ENCODE measurements around the gene KRT39. TPM values are rescaled to one million over a fixed set of nuclear protein-coding genes. Genes with fewer than 3 reads are reported as not detected.

The KRT39 gene
- polyA plus RNA-seq, 1 experiment: not detected

GRCh38 chr17:40986920-40987319, 20.2 kb upstream of the KRT39 start:
- ChIA-PET POLR2A (no interaction called here), CTCF (interaction anchor here (0.9 kb wide), 1 partner anchor 13 kb away, joined by 3 read pairs; no protein-coding TSS in a partner anchor)
- Histone ChIP-seq H3K4me3 (ENCODE audit: low read depth, low read length) (no peak overlapping the region), H3K36me3 (ENCODE audit: control insufficient read depth, insufficient read depth, low read length) (no peaks in the 10 kb centered on the region), H3K27me3 (ENCODE audit: control insufficient read depth, insufficient read depth, low read length) (no peaks in the 10 kb centered on the region)
- no peak for DNase-seq (ENCODE audit: low read depth)
- TF ChIP-seq CTCF (IDR thresholded peaks at IDR 0.05; ENCODE audit: insufficient read depth, low read depth, low read length): no peak

- no peak within 1 kb of the TSS for H3K4me3 ChIP-seq (ENCODE audit: low read depth, low read length)
- H3K27me3 ChIP-seq (ENCODE audit: control insufficient read depth, insufficient read depth, low read length): no peaks in the 10 kb centered on the region
- DNase-seq (ENCODE audit: low read depth): no peak
- no peak for TF ChIP-seq CTCF (IDR thresholded peaks at IDR 0.05; ENCODE audit: insufficient read depth, low read depth, low read length)
- ChIA-PET CTCF (no interaction called here), POLR2A (no interaction called here)
- no peaks in the 10 kb centered on the region for H3K36me3 ChIP-seq (ENCODE audit: control insufficient read depth, insufficient read depth, low read length)
Measured at GRCh38 chr17:40984226-40984625, 17.5 kb upstream of the KRT39 start, which contains the start of gene KRT40. Gene KRT40, minus strand, starts transcription at chr17:40984326. Its CDS starts 53 bp downstream, at chr17:40984273.

GRCh38 chr17:40981115-40981514, 14.4 kb upstream of the KRT39 start:
- Histone ChIP-seq H3K27me3 (ENCODE audit: control insufficient read depth, insufficient read depth, low read length) (no peaks in the 10 kb centered on the region), H3K36me3 (ENCODE audit: control insufficient read depth, insufficient read depth, low read length) (no peaks in the 10 kb centered on the region), H3K4me3 (ENCODE audit: low read depth, low read length) (no peak overlapping the region)
- CTCF ChIA-PET: interaction anchor here (1.7 to 1.8 kb wide), 2 partner anchors 10 to 14 kb away, joined by 4 to 11 read pairs; no protein-coding TSS in a partner anchor
- no peak for TF ChIP-seq CTCF (IDR thresholded peaks at IDR 0.05; ENCODE audit: insufficient read depth, low read depth, low read length)
- POLR2A ChIA-PET: no interaction called here
- DNase-seq (ENCODE audit: low read depth): no peak

GRCh38 chr17:40980596-40980995, 13.8 kb upstream of the KRT39 start:
- TF ChIP-seq CTCF (IDR thresholded peaks at IDR 0.05; ENCODE audit: insufficient read depth, low read depth, low read length): no peak
- POLR2A ChIA-PET: interaction anchor here (0.6 kb wide), 1 partner anchor 79 kb away, joined by 5 read pairs; no protein-coding TSS in a partner anchor
- Histone ChIP-seq H3K4me3 (ENCODE audit: low read depth, low read length) (no peak overlapping the region), H3K36me3 (ENCODE audit: control insufficient read depth, insufficient read depth, low read length) (no peaks in the 10 kb centered on the region), H3K27me3 (ENCODE audit: control insufficient read depth, insufficient read depth, low read length) (no peaks in the 10 kb centered on the region)
- no peak for DNase-seq (ENCODE audit: low read depth)
- CTCF ChIA-PET: interaction anchor here (1.7 to 1.8 kb wide), 2 partner anchors 9 to 13 kb away, joined by 4 to 11 read pairs; no protein-coding TSS in a partner anchor

GRCh38 chr17:40980117-40980516, 13.4 kb upstream of the KRT39 start:
- CTCF ChIA-PET: interaction anchor here (1.7 kb wide), 1 partner anchor 9 kb away, joined by 11 read pairs; no protein-coding TSS in a partner anchor
- no peak for TF ChIP-seq CTCF (IDR thresholded peaks at IDR 0.05; ENCODE audit: insufficient read depth, low read depth, low read length)
- no peaks in the 10 kb centered on the region for H3K36me3 ChIP-seq (ENCODE audit: control insufficient read depth, insufficient read depth, low read length)
- no peak for DNase-seq (ENCODE audit: low read depth)
- POLR2A ChIA-PET: interaction anchor here (0.6 kb wide), 1 partner anchor 79 kb away, joined by 5 read pairs; no protein-coding TSS in a partner anchor
- no peak overlapping the region for H3K4me3 ChIP-seq (ENCODE audit: low read depth, low read length)
- no peaks in the 10 kb centered on the region for H3K27me3 ChIP-seq (ENCODE audit: control insufficient read depth, insufficient read depth, low read length)
